Measurements from ENCODE around the gene CCN2.
"Not testable (repeated sequence)": the region's sequence is repeated elsewhere in the genome, so short reads cannot be mapped to it uniquely, and the experiment has no call there.

CCN2 gene

GRCh38 chr6:131908787-131909186, 42.4 kb downstream of the CCN2 start:
- DNase-seq, result not testable (repeated sequence)

GRCh38 chr6:131903734-131904133, 47.4 kb downstream of the CCN2 start:
- DNase-seq, result not testable (repeated sequence)

DNA sequence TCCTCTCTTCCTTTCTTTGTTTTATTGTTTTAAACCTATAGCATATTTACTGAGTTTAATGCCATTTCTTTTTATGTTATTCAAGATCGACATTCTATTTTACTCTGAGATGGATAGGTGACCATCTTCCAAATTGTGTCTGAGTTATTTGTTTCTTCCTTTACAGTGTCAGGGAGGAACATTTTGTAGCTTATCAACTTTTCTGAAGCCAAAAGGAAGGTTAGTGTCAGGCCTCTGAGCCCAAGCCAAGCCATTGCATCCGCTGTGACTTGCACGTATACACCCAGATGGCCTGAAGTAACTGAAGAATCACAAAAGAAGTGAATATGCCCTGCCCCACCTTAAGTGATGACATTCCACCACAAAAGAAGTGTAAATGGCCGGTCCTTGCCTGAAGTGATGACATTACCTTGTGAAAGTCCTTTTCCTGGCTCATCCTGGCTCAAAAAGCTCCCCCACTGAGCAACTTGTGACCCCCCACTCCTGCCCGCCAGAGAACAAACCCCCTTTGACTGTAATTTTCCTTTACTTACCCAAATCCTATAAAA, 49.8 kb downstream of the CCN2 start:
- DNase-seq, result not testable (repeated sequence)

- no peak for DNase-seq
Measured at GRCh38 chr6:131900231-131900630, 50.9 kb downstream of the CCN2 start.

GRCh38 chr6:131898718-131899117, 52.5 kb downstream of the CCN2 start:
- no peak for DNase-seq
